HG02678 (cell line): ENCODE measurements around the gene MYH9.
A peak's percentile ranks its signal among the peaks of the same experiment; 100 is the strongest.

Experiments
- ATAC-seq: cut with Tn5 transposase; IDR thresholded peaks from one replicate; pipeline ENCODE4 v1.9.1; 2021; ENCODE audit warnings: mild to moderate bottlenecking, moderate library complexity; ENCODE audit not compliant: unreplicated experiment

MYH9 gene

DNA sequence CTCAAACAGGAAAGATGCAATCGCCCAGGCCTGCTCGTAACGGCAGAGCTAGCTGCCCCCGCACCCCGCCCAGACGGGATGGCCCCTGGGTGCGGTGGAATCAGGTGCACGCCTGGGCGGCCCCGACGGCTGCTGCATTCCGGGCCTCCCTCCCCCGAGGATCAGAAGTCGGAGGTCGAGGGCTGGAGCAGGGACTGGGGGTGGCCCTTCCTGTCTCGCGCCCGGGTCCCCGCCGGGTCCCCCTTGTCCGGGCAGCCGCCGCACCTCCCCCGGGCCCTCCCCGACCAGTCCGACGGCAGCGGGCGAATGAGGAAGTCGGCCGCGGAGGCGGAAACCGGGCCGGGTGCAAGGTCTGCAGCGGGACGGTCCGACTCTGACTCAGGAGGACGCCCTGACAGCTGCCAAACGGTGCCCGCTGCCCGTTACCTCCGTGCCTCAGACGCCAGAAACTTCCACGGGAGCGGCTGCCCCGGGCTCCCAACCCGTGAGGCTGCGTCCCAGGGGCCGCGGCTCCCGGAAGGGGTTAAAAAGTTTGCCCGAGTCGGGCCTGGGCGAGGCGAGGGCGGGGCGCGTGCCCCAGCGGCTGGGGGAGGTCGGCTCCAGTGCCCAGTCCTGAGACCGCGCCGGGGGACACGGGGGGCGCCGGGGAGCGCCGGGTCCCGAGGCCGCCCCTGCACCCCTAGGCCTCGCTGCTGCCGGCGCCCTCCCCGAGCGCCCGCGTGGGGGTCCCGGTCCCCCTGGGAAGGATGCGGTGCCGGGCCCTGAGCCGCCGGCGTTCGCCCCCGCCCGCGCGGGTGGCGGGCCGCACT lies 663 bp downstream of the MYH9 start:
- peak; percentile 5 for ATAC-seq

- ATAC-seq: no peak
Observed at GRCh38 chr22:36386351-36386899, 1.3 kb downstream of the MYH9 start.

DNA sequence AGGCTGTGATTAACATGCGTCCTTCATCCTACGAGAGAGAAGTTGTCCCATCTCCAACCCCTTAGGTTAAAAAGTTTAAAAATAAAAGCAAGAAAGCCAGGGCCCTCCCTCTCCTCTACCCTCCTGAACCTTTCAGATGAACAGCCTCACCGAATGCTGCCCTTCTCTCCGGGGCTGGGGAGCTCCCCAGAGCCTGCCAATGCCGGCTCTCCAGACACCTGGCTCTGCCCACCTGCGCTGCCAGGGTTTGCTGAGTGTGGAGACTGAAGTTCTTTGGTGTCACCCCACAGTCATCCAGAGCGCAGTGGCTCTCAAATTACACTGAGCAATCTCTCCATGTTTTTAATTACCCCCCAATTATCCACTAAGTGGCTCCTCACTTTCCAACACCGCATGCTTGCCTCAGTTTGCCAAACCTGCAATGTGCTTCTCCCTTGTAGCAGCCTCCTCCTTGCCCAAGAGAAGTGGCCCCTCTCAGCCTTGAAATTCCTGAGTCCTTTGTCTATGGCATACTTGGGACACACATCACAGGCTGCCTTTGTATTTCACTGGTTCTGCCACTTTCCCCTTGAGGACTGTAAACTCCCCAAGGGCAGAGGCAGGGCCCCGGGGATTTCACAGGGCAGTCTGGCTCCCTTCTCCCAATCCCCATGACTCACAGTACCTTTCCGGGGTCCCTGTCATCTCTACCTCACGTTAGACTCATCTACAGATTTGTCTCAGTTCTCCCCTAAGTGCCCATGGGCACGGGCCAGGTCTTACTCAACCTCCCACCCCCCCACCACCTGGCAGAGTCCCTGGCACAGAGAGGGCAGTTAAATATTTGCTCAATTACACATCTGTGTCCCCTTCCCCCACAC lies 2.0 kb downstream of the MYH9 start:
- ATAC-seq: no peak

GRCh38 chr22:36384766-36385481 lies 2.8 kb downstream of the MYH9 start:
- no peak for ATAC-seq

GRCh38 chr22:36383110-36383581 lies 4.6 kb downstream of the MYH9 start:
- peak; percentile 18 for ATAC-seq

- ATAC-seq: no peak
Observed at GRCh38 chr22:36381513-36382128, 6.1 kb downstream of the MYH9 start.

GRCh38 chr22:36379593-36380361 lies 8.0 kb downstream of the MYH9 start:
- ATAC-seq: no peak

DNA sequence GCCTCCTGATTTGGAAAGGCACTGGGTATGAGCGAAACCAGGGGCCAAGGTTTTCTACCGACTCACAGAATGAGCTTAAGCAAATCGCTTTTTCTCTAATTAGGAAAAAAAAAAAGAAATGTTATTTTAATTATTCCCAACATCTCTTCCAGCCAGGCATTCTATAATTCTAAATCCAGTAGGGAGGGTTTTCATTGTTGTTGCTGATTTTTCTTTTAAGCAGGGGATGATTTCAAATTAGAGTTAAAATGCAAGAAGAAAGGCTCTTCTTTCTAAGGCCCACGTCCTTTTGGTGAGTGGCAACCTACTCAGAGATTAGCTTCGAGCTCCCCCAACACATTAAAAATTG lies 8.9 kb downstream of the MYH9 start:
- ATAC-seq: no peak

GRCh38 chr22:36378080-36378868 lies 9.5 kb downstream of the MYH9 start:
- no peak for ATAC-seq

DNA sequence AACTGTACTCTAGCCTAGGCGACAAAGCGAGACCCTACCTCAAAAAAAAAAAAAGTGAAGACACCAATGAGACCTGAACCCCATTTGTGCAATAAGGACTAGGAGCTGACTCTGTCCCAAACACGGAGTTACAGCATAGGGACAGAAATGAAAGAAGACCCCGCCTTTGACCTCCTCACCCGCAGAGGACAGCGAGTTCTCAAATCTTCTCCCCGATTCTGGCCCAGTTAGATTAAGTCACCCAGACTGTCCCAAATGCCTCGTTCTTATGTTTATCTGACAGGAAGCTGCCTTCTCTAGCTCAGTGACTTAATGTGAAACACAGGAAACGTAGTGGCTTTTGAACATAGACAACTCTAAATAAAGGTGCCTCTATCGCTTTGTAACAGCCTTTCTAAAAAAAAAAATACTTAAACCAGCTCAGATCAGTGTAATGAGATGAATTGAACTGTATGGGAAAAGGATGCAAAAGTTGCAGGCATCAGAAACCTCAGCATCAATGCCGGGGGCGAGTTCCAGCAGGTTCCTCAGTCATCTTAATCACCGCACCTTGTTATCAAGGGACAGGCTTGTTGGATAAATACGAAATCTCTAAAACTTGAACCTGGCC lies 10.6 kb downstream of the MYH9 start:
- ATAC-seq: peak; percentile 46

GRCh38 chr22:36376265-36376664 lies 11.5 kb downstream of the MYH9 start:
- no peak for ATAC-seq

DNA sequence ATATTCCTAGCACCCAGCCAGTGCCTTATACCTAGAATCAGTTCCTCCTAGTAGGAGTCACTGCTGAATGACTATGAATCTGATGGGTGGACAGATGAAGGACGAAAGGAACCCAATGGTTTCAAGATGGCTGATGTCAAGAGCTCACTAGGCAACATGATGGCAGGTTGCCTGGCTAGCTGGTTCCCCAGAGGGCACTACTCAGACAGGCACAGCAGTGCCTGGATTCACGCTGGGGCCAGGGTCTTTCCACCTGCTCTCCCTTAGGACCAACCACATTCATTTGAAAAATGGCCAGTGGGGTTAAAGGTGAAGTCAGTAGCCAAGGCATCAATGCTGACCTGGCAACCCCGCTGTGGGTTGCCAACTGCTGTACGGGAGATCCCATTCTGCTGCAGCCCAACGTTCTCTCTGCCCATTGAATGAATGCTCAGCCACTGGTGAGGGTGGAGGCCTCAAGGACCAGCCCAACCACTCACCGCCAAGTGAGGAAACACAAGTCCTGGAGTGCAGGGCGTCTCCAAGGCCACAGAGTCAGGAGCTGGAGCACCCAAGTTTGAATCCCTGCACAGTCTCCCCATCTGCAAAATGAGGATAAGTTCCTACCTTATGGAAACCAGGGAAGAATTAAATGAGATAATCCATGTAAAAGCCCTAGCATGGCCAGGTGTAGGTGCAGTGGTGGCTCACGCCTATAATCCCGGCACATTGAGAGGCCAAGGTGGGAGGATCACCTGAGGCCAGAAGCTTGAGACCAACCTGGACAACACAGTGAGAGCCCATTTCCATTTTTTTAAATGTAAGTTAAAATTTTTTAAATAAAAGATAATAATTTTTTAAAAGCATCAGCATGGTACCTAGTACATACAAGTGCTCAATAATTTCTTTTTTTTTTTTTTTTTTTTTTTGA lies 12.4 kb downstream of the MYH9 start:
- no peak for ATAC-seq

- ATAC-seq: no peak
Observed at GRCh38 chr22:36374603-36375024, 13.2 kb downstream of the MYH9 start.

DNA sequence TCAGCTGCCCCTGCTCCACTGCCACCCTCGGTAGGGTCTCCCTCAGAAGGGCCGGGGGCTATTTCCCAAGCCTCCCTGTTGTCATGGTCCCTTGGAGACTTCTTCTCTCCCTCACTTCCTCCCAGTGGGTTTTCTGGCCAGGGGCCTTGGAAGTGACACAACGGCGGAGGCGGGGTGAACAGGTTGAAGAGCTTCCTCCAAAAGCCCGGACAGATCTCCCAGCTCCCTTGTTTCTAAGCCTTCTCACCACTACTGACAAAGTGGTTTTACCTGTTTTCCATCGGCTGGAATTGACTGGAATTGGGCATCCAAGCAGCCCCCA lies 14.5 kb downstream of the MYH9 start:
- ATAC-seq: no peak

- ATAC-seq: no peak
Observed at GRCh38 chr22:36371920-36372319, 15.8 kb downstream of the MYH9 start.

DNA sequence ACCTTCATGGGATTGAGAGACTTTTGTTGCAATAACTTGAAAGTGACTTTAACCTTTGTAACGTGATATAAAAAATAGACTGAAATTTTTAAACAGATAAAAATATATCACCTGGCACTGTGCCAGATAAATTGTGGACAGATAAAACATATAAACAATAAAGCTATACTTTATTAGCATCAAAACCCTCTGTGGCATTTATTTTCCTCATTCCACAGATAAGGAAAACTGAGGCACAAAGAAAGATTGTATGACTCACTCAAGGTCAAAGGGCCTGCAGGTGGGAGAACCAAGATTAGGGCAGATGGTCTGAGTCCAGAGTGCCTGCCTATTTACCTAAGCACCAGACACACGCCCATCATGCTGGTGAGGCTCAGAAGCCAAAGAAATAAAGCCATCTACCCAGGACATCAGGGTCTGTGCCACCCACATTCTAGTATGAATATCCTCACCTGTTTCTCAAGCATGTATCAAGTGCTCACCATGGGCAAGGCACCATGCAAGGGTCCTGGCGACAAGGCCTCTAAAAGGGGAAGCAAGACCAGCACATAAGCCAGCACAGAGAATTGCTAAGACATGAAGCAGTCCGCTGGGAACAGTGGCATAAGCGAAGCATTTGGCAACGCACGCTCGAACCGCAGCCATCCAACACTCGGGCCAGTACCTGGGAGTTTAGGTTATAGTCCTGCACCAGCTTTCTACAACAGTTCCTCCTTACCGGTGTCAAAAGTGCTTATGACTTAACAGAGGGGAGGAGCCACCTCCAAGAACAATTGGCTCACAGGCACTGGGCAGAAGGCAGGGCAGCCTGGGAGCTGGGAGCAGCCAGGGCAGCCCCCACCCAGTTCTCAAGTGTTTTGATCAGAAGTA lies 17.6 kb downstream of the MYH9 start:
- ATAC-seq: no peak
